GM21447 (cell line): ENCODE measurements around the gene TXNDC5.
"Not testable (repeated sequence)": the region's sequence is repeated elsewhere in the genome, so short reads cannot be mapped to it uniquely, and the experiment has no call there.

Source experiments
- ATAC-seq: cut with Tn5 transposase; IDR thresholded peaks from one replicate; pipeline ENCODE4 v1.9.1; 2021; ENCODE audit not compliant: unreplicated experiment

The TXNDC5 gene

GRCh38 chr6:7914991-7915789 lies 4.6 kb upstream of the TXNDC5 start:
- ATAC-seq = no peak

DNA sequence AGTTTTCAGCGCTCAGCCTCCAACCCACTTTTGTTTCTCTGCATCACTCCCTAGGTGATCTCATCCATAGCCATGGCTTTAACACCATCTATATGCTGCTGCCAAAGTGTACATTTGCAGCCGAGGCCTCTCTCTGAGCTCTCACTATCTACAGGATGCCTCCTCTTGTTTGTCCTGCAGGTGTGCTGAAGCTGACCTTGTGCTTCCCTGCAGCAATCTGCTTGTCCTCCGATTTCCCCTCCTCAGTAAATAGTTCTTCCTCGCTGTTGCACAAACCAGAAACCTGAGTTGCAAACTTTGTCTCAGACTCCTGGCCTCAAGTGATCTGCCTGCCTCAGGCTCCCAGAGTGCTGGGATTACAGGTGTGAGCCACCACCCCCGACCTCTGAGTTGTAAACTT lies 3.7 kb upstream of the TXNDC5 start:
- ATAC-seq = no peak

- no peak for ATAC-seq
These were observed 2.3 kb upstream of the TXNDC5 start for GRCh38 chr6:7912736-7913517.

DNA sequence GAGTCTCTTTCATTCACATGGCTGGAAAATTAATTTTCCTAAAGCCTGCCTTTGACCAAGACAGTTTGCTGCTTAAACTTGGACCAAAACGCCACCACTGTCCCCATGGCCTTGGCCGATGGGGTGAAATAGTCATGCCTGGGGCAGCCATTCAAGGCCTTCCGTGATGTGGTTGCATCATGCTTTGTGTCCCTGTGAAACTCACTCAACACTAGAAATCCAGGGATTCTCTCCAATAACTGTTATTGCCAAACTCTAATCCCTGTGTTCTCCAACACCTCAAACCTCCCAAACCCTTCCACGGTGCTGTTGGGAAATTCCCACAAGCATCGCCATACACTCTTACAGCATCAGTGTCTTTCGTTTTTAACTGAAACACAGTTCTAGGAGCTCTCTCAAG lies 1.4 kb upstream of the TXNDC5 start:
- ATAC-seq = no peak

- no peak for ATAC-seq
These were observed 747 bp upstream of the TXNDC5 start for GRCh38 chr6:7911345-7911725.

GRCh38 chr6:7910298-7910653 lies 312 bp downstream of the TXNDC5 start:
- peak; percentile 13 for ATAC-seq

DNA sequence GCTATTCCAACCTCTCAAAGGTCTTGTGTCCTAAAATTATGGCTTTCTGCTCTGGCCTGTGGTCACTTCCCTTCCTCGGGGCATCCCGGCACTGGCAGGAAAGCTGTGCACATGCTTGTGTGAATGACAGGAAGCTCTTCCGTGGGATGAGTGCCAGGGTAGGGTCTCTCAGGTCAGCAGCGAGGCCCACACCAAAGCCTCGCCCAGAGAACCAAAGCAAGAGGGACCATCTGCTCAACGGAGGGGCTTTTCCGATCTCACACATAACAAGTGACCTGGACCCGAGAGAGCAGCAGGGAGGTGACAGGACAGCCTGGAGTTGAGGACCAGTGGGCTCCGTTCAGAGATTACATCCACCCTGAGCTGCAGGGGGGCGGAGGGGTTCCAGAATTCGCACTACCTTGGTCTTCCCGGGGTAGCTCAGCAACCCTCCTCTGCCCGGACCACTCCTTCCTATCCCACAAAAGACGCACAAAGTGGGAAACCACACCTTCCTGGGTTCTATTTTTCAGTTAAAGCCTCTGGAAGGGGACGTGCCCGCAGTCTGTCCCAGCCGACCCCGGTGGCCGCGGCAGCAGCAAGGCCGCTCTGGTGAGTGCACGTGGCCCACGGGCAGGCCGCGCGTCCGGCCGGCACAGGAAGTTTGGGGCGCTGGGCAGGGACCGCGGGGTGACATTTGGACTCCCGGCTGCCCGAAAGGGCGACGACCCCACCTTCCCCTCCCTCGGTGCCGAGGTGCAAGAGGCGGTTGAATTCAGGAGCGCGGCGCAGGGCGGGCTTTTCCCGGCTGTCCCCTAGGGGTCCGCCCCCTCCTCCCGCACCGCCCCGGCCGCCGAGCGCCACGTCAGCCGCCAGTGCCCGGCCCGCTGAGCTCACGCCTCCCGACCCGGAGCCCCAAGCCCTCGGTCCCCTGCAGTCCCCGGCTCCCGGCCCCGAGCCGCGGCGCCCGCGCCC lies 988 bp downstream of the TXNDC5 start:
- ATAC-seq = peak; percentile 39

- no peak for ATAC-seq
These were observed 3.4 kb downstream of the TXNDC5 start for GRCh38 chr6:7907159-7907558.

- ATAC-seq = no peak
These were observed 3.8 kb downstream of the TXNDC5 start for GRCh38 chr6:7906741-7907140.

DNA sequence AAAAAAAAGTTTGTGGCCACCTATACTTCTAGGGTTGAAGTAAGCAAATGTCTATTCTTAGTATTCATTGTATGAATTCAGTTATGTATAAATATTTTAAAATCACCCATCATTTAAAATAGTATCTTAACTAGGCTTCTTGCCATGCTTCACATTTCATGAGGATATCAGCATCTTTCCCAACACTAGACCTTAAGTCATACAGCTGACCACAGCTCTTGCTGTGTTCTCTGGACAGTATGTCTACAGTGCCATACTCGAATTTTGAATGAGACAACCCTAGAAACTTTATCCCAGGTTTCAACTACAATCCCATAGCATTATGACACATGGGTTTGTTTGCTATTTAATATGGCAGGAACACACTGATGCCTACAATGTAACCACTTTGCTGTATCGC lies 5.2 kb downstream of the TXNDC5 start:
- ATAC-seq = no peak

GRCh38 chr6:7904654-7905319 lies 5.8 kb downstream of the TXNDC5 start:
- no peak for ATAC-seq

DNA sequence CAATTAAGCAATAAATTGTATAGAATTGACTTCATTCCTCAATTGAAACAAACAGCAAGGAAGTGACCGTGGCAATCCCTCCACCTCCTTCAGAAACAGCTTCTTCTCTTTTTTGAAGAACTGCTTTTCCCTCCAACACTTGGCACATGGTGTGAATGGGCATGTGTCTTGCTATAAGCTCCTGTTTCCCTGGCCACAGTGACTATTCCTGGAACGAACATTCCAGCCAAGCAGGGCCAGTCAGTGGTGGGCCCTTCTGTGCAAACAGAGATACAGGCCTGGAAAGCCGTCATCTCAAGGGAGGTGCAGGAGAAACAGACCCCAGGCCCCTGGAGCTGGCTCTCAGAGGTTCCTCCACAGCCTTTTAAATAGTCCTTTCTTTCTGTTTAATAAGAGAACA lies 6.9 kb downstream of the TXNDC5 start:
- no peak for ATAC-seq

DNA sequence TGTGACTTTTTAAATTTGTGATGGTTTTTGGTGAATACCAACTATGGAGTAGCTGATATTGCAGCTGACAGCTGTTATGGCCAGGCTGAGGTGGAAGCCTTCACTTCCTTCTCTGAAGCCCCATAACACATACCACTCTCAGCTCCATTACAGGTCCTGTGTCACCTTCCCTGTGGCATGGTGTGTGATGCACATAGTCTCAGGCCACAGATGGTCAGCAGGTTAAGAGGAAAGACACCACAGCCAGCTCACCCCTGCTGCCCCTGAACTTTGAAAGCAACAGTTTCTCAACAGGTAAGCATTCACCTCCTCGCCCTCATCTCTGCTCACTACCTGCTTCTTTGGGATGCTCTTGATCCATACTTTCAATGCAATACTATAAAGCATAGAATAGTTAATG lies 7.7 kb downstream of the TXNDC5 start:
- no peak for ATAC-seq

DNA sequence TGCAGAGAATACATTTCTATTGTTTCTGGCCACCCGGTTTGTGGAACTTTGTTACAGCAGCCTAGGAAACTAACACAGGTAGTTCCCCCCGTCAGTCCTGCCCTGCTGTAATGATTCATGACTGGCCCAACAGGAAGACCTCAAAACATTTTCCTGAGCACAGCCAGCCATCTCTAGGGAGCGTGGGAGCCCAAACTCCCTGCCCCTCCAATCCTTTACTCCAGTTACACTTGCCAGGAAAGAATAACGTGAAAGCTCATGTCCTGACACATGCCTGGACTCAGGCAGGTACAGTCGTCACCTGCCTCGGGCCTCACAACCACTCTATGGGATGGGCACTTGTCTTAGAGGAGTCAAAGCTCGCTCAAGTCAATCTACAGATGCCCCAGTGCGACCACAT lies 8.4 kb downstream of the TXNDC5 start:
- ATAC-seq = no peak

DNA sequence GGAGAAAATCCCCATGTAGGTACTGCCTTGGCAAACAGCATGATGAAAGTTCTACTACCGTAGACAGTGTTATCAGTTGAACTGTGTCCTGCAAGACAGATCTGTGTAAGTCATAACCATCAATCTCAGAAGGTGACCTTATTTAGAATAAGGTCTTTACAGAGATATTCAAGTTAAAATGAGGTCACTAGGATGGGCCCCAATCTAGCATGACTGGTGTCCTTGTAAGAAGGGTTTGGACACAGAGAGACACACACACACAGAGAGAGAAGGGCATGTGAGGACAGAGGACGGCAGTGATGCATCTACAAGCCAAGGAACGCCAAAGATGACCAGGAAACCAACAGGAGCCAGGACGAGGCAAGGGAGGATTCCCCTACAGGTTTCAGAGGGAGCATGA lies 8.8 kb downstream of the TXNDC5 start:
- no peak for ATAC-seq

DNA sequence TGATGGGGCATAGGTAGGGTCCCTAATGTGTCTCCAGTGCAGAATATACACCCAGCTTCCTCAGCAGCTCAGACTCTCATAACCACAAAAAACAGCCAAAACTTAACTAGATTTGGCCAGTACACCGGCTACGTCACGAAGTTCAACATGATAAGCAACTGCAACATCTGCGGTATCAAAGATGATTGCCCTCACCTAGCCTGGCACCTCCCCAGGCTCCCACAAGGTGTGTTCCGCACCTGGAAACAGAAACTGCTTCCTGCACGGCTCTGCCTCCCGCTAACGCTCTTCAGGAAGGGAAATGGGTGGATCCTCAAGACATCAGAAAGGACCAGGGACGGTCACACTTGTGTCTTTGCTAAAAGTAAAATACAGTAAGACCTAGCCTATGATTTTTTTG lies 9.5 kb downstream of the TXNDC5 start:
- no peak for ATAC-seq

- no peak for ATAC-seq
These were observed 10.0 kb downstream of the TXNDC5 start for GRCh38 chr6:7900621-7901020.

GRCh38 chr6:7899889-7900213 lies 10.7 kb downstream of the TXNDC5 start:
- ATAC-seq = no peak

GRCh38 chr6:7899101-7899888 lies 11.3 kb downstream of the TXNDC5 start:
- no peak for ATAC-seq

GRCh38 chr6:7898193-7898586 lies 12.4 kb downstream of the TXNDC5 start:
- ATAC-seq = not testable (repeated sequence)
